NT2/D1 (cell line): ENCODE results near the gene AP1S1.

Experiments
- DNase-seq: peaks from one replicate; pipeline ENCODE4 v3.0.0-alpha.2; 2011; ENCODE audit warnings: low read depth, low spot score
- H3K27me3 ChIP-seq: 2 replicates; pipeline ENCODE4 v1.6.0; 2011; ENCODE audit warnings: mild to moderate bottlenecking; ENCODE audit not compliant: insufficient read length, insufficient read depth
- H3K36me3 ChIP-seq: 2 replicates; pipeline ENCODE4 v1.6.1; 2011; ENCODE audit warnings: mild to moderate bottlenecking, low read length, mixed read lengths; ENCODE audit not compliant: insufficient read depth, insufficient read length
- H3K4me1 ChIP-seq: 2 replicates; pipeline ENCODE4 v1.5.1; 2011; ENCODE audit not compliant: insufficient read depth, insufficient read length
- H3K4me3 ChIP-seq: 2 replicates; pipeline ENCODE4 v1.5.1; 2011; ENCODE audit warnings: low read depth; ENCODE audit not compliant: insufficient read length
- H3K9ac ChIP-seq: 2 replicates; pipeline ENCODE4 v1.6.0; 2011; ENCODE audit warnings: low read depth; ENCODE audit not compliant: insufficient read length
- H3K9me3 ChIP-seq: 2 replicates; pipeline ENCODE4 v1.5.1; 2011; ENCODE audit warnings: mild to moderate bottlenecking, low read length; ENCODE audit not compliant: insufficient read depth
- SUZ12 ChIP-seq: IDR thresholded peaks from 2 replicates; pipeline ENCODE4 v1.6.1; 2011; ENCODE audit not compliant: insufficient read length, insufficient read depth; ENCODE audit errors: extremely low read depth
- YY1 ChIP-seq: IDR thresholded peaks from 2 replicates; pipeline ENCODE4 v1.6.1; 2011; ENCODE audit not compliant: insufficient read length, insufficient read depth
- ZNF274 ChIP-seq: IDR thresholded peaks from 2 replicates; pipeline ENCODE4 v1.6.1; 2011; ENCODE audit warnings: mild to moderate bottlenecking, low read depth, low read length

AP1S1 gene

DNA sequence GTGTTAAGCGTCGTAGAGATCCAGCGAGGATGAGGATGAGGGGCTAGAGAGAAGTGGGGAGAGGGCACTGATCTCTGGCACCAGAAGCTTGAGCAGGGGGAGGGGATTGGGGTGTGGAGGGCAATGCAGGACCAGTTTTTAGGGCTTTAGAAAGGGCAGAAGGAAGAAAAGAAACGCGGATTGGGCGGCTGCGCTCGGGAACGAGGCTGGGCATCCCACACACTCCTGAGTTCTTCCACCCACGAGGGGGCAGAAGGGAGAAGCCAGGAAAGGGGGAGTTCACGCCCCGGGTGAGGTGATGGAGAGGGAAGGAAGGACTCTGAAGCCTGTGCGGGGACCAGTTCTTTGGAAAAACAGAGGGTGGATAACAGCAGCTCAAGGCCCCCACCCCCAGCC, 17.2 kb downstream of the AP1S1 start:
- no peak for TF ChIP-seq ZNF274
- TF ChIP-seq SUZ12 = no peak
- no peak for TF ChIP-seq YY1
- Histone ChIP-seq H3K4me3 (no peak overlapping the region), H3K9me3 (no peaks in the 10 kb centered on the region), H3K4me1 (peaks cover 22% of the 10 kb centered on the region), H3K9ac (no peak overlapping the region), H3K27me3 (peaks cover 76% of the 10 kb centered on the region), H3K36me3 (no peaks in the 10 kb centered on the region)
- DNase-seq = no peak

DNA sequence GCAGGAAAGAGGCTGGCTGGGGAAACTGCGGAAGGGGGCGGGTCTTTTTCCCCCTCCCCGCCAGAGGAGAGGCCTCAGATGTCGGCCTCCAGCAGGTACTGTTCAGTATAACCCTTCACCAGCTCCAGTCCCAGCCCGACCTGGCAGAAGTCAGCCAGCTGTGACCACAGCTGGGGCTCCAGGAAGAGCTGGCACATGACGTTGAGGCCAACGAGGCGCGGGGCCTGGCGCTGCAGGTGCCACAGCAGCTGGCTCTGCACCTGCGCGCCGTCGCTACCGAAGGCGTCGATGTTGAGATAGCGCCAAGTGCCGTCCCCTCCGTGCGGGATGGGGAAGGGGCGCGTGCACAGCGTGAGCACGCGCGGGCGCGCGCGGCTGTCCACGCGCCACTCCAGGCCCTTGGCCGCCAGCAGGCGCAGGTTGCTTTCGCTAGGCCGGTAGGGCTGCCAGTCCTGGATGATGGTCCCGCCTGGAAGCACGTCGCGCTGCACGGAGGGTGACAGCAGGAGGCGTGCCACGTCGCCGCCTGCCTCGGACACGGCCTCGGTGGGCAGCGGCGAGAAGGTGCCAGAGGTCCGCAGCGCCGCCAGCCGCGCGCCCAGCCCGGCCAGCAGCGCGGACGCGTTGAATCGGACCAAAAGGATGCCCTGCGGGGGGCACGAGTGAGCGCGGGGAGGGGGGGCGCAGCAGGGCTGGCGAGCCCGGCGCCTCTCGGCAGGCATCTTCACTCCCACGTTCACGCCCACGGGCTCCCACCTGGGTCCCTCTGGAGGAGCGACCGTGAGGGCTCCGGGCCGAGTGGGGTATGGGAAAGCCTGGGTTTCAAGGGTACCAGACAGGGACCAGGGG, 18.0 kb downstream of the AP1S1 start:
- H3K9me3 ChIP-seq = no peaks in the 10 kb centered on the region
- H3K27me3 ChIP-seq = peaks cover 77% of the 10 kb centered on the region
- H3K9ac ChIP-seq = peak overlapping the region; percentile 32
- no peaks in the 10 kb centered on the region for H3K36me3 ChIP-seq
- peak overlapping the region; percentile 34 for H3K4me3 ChIP-seq
- TF ChIP-seq SUZ12 (peak; percentile 91), YY1 (no peak), ZNF274 (no peak)
- peaks cover 22% of the 10 kb centered on the region for H3K4me1 ChIP-seq
- DNase-seq = no peak

DNA sequence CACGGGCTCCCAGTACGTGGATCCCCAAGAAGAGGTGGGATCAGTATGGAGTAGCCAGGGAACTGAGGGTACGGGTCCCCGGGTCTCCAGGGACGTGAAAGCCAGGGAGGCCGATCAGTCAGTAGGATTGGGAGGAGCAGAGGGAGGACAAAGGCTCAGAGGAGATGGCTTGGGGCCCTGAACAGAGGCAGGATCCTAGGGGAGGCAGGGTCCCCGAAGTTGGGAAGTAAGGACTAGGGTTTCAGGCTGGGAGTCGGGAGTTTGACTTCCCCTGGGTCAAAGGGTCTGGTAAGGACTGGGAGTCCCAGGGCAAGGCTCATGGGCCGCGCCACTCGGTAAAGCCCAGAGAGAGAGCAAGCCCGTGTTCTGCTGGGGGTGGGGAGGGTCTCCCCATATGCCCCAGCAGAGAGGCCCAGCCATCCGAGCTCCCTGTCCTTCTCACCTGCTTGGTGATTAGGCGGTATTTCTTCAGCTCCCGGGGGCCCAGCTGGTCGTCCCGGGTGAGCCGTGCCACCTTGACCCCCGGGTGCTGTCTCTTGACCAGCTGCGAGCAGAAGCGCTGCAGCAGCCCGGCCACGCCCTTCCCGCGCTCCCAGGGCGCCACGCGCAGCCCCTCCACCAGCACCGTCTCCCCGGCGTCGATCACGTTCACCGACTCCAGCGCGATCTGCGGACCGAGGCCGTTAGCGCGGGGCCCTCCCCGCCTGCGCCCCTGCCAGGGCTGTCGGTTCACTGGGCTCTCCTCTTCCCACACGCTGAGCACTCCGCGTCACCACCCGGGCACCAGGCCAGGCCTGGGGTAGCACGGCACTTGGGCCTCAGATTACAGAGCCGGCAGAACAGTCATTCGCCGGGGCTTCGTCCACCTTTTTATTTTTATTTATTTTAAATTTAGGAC, 18.8 kb downstream of the AP1S1 start:
- peaks cover 76% of the 10 kb centered on the region for H3K27me3 ChIP-seq
- peak overlapping the region; percentile 34 for H3K4me3 ChIP-seq
- no peak for DNase-seq

DNA sequence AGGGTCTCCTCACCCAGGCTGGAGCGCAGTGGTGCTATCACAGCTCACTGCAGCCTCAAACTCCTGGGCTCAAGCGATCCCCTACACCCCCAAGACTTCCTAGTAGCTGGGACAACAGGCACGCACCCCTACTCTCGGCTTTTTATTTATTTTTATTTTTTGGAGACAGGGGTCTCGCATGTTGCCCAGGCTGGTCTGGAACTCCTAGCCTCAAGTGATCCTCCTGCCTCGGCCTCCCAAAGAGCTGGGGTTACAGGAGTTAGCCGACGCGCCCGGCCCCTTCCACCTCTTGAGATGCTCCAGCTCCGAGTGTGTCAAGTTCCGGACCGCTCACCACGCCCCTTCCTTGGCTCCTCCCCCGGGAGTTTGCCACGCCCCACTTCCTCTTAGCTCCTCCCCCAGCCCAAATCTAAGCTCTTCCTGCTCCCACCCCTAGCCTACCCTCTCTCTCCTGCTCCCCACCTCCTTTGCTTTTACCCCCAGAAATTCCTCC, 19.5 kb downstream of the AP1S1 start:
- Histone ChIP-seq H3K27me3 (peaks cover 72% of the 10 kb centered on the region), H3K4me3 (peak overlapping the region; percentile 34), H3K9me3 (no peaks in the 10 kb centered on the region), H3K9ac (no peak overlapping the region), H3K36me3 (no peaks in the 10 kb centered on the region), H3K4me1 (peaks cover 22% of the 10 kb centered on the region)
- no peak for TF ChIP-seq YY1
- no peak for TF ChIP-seq SUZ12
- no peak for TF ChIP-seq ZNF274
- DNase-seq = peak; percentile 82

More for the DNA sequence above, 18.8 kb downstream of the AP1S1 start:
- no peaks in the 10 kb centered on the region for H3K36me3 ChIP-seq
- H3K4me1 ChIP-seq = peaks cover 22% of the 10 kb centered on the region
- TF ChIP-seq YY1 = no peak
- TF ChIP-seq SUZ12 = peak; percentile 82
- H3K9ac ChIP-seq = peak overlapping the region; percentile 61
- H3K9me3 ChIP-seq = no peaks in the 10 kb centered on the region

DNA sequence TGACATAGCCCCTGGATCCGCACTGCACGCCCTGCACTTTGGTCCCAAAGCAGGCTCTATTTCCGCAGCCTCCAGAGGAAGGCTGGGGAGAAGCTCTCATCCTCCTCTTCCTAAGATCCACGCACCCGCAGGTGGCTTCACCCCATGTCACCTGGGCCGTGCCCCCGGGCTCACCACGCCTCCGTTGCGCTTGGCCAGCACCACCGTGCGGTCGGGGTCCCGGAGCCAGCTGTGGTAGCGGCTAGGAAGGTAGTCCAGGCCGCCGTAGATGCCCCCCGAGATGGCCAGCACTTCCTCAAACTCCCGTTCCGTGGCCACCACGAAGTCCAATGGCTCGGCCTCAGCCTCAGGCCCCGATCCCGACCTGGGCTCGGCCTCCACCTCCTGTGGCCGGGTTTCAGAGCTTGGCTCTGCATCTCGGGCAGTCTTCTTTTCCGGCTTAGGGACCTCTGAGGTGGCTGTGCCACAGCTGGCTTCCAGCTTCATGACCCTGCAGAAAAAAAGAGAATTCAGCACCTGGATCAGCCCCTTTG, 20.1 kb downstream of the AP1S1 start:
- Histone ChIP-seq H3K4me3 (no peak overlapping the region), H3K9me3 (no peaks in the 10 kb centered on the region), H3K4me1 (peaks cover 21% of the 10 kb centered on the region), H3K27me3 (peaks cover 66% of the 10 kb centered on the region), H3K36me3 (no peaks in the 10 kb centered on the region), H3K9ac (peak overlapping the region; percentile 4)
- TF ChIP-seq YY1 (no peak), SUZ12 (no peak), ZNF274 (no peak)
- DNase-seq = no peak

DNA sequence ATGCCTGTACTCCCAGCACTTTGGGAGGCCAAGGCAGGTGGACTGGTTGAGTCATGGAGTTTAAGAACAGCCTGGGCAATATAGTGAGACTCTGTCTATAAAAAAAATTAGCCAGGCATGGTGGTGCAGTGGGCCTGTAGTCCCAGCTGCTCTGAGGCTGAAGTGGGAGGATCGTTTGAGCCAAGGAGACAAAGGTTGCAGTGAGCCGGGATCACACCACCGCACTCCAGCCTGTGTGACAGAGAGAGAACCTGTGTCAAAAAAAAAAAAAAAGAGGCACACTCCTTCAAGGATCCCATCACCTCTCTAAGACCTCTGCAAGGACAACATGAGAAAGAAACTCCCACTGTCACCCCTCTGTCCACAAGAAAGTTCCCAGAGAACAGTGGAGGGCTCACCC, 21.4 kb downstream of the AP1S1 start:
- Histone ChIP-seq H3K27me3 (peaks cover 65% of the 10 kb centered on the region), H3K36me3 (no peaks in the 10 kb centered on the region), H3K9me3 (no peaks in the 10 kb centered on the region), H3K4me3 (no peak overlapping the region), H3K4me1 (peaks cover 17% of the 10 kb centered on the region), H3K9ac (no peak overlapping the region)
- TF ChIP-seq SUZ12 = no peak
- DNase-seq = no peak

DNA sequence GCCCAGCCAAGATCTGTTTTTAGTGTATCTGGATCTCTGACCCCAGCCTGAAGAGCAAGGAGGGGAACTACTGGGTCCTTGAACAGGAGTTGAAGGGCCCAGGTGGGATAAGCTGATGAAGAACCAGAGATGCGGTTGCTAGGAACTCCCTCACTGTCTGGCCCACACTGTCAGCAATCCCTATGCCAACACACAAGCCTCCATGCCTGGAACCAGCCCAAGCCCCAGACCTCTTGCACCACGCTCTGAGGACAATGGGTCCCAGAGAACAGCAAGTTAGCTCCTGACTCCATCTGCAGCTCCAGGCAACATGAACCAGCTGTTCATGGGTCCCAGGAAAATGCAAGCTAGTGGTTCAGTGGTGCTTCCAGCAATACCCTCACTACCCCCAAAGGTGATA, 23.4 kb downstream of the AP1S1 start:
- peaks cover 5% of the 10 kb centered on the region for H3K4me1 ChIP-seq
- no peak overlapping the region for H3K4me3 ChIP-seq
- peaks cover 49% of the 10 kb centered on the region for H3K27me3 ChIP-seq
- H3K9ac ChIP-seq = no peak overlapping the region
- no peak for TF ChIP-seq SUZ12
- no peak for TF ChIP-seq ZNF274
- TF ChIP-seq YY1 = no peak
- DNase-seq = no peak
- H3K9me3 ChIP-seq = no peaks in the 10 kb centered on the region
- no peaks in the 10 kb centered on the region for H3K36me3 ChIP-seq
